GM12801 (cell line): ENCODE results near the gene ADAM12.

Experiments
- TF ChIP-seq, protein P1 (sequence below): IDR thresholded peaks from one replicate; pipeline ENCODE4 v1.5.1; 2011; ENCODE audit warnings: control low read depth; ENCODE audit not compliant: insufficient read length; ENCODE audit errors: extremely low read depth

Gene ADAM12

DNA sequence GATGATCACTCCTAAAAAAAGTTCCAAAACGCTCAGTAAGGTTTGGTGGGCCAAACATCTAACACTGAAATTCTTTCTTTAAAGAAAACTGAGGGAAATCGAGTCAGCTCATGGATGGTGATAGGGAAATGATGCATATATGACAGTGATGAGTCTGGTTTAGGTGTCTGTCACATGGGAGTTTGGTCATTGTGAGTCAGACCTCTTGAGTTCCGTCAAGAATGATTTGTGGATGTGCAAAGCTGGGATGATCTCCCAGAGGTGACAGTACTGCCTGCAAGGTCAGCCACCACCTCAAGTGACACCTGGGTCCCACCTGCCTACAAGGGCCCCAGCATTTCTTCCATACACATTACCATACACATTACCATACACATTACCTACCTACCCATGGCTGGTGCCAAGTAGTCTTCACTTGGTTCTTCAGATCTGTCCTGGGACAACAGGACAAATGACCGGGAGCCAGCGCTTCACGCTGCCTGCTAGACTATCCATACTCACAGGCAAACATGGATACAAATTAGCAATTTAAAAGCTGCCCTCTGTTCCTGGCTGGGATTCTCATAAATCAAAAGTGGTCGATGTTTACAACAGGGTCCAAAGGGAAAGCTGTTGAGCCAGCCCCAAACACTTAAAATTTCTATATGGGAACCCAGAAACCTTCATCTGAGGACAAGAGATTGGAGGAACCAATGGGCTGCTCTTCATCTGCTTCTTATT, 128.4 kb downstream of the ADAM12 start:
- TF ChIP-seq, protein P1, sequence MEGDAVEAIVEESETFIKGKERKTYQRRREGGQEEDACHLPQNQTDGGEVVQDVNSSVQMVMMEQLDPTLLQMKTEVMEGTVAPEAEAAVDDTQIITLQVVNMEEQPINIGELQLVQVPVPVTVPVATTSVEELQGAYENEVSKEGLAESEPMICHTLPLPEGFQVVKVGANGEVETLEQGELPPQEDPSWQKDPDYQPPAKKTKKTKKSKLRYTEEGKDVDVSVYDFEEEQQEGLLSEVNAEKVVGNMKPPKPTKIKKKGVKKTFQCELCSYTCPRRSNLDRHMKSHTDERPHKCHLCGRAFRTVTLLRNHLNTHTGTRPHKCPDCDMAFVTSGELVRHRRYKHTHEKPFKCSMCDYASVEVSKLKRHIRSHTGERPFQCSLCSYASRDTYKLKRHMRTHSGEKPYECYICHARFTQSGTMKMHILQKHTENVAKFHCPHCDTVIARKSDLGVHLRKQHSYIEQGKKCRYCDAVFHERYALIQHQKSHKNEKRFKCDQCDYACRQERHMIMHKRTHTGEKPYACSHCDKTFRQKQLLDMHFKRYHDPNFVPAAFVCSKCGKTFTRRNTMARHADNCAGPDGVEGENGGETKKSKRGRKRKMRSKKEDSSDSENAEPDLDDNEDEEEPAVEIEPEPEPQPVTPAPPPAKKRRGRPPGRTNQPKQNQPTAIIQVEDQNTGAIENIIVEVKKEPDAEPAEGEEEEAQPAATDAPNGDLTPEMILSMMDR: no peak

DNA sequence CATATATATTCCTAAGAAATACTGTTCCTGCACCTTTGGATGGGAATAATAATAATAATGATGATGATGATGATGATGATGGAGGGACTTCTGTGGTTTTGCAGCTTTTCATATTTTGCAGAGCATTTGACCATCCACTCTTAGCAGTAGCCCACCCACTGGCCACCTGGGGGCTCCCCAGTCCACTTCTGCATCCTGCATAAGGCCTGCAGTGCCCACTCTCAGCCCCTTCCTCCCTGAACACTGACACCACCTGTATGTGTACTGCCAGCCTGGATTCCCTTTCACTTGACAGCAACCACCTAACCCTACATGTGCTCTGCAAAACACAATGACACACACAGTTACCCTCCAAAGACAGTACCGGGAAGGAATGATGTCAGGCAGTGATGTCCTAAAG, 131.4 kb downstream of the ADAM12 start:
- TF ChIP-seq, protein P1: no peak

GRCh38 chr10:126255313-126255712, 133.0 kb downstream of the ADAM12 start:
- TF ChIP-seq, protein P1: no peak

GRCh38 chr10:126253611-126253998, 134.7 kb downstream of the ADAM12 start:
- TF ChIP-seq, protein P1: no peak

DNA sequence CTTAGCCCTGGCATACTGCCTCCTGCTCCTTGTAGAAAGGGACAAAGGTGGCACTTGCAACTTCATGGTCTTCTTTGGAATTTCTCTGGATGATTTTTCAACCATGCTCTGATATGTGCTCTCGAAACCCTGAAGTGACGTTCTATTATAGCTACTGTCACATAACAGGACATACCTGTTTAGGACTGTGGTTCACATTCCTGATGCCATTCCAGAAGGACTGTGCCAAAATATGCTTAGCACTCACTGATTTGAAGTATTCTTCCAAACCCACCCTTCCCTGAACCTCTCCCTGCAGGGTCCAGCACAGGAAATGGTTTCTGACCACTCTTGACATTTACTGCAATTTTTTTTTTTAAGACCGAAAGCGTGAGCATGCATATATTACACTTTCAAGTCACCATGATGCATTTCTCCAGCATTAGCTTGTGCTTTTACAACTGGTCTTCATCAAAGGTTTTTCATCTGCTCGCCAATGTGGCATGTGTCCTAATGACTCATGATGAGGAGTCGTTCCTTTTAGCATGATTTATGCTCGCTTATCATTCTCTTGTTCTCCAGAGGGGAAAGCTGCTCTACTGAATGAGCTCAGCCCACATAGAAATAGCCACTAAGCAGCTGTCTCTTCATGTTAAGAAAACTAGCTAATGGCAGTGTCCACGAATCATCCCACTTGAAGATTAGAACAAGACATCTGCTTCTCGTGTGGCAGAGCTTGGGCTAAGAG, 135.2 kb downstream of the ADAM12 start:
- TF ChIP-seq, protein P1: no peak

GRCh38 chr10:126251778-126252407, 136.4 kb downstream of the ADAM12 start:
- TF ChIP-seq, protein P1: no peak

- TF ChIP-seq, protein P1: no peak
These were observed 137.6 kb downstream of the ADAM12 start for GRCh38 chr10:126250527-126251310.
